ENCODE results near the gene SAP130. TPM values are rescaled to one million over a fixed set of nuclear protein-coding genes. Genes with fewer than 3 reads are reported as not detected.

Gene SAP130
- polyA plus RNA-seq, result 10 to 100 TPM in 1 of 3 donors, 1 to 10 TPM in 2; 3.9 to 13.9 (median 4.4) TPM

DNA sequence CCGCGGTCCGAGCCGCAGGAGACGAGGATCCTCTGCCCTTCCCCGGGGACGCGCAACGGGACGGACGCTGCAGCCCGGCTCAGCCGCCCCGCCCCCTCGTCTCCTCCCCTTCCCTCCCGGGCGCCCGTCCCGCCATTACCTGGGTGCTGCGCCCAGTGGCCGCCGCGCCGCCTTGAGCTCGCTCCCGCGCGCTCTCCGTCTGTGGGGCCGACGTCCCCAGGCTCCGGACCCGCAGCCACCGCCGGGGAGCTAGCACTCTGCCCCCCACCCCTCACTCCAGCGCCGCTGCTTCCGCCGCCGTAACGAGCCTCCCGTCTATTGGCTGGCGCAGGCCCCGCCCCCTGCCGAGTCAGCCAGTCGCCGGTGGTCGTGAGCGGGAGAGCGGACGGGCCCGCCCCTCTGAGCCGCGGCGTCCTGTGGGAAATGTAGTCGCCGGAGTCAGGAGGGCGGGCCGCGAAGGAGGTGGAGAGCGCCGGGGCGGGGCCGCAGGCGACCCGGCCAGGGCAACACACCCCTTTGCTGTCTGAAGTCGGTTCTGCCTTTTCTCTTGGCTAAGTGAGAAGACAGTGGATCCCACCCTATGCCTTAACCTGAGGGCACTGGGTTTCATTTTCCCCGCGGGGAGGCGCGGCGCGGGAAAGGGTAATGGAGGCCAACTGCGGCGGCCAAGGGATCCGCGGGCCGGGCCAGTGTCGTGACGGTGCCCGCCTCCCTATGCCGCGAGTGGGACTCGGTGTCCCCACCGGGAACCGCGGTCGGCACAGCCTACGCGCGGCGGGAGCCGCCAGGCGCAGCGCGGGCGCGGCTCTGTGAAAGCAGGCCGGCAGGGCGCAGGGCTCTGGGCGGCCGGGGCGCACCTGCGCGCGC, at the start of gene SAP130:
SAP130 (minus strand) TSS at position 259 of the 867 bp plus-strand sequence. CDS start 1,767 bp downstream, outside the sequence.
- Mint-ChIP-seq H3K36me3 (no peaks in the 10 kb centered on the region), H3K4me3 (peak within 1 kb of the TSS; percentile 91 to 99 (median 96)), H3K9me3 (peaks cover 0 to 3% (median 0%) of the 10 kb centered on the region in 6 donors), H3K4me1 (peaks cover 21 to 34% of the 10 kb centered on the region in 2 donors), H3K27me3 (ENCODE audit: low read depth in 3 of 3) (peaks cover 7 to 12% (median 12%) of the 10 kb centered on the region in 3 donors), H3K27ac (peak within 1 kb of the TSS; percentile 86 to 94 (median 90))
- DNase-seq, result peak; percentile 96 to 98 (median 98)

DNA sequence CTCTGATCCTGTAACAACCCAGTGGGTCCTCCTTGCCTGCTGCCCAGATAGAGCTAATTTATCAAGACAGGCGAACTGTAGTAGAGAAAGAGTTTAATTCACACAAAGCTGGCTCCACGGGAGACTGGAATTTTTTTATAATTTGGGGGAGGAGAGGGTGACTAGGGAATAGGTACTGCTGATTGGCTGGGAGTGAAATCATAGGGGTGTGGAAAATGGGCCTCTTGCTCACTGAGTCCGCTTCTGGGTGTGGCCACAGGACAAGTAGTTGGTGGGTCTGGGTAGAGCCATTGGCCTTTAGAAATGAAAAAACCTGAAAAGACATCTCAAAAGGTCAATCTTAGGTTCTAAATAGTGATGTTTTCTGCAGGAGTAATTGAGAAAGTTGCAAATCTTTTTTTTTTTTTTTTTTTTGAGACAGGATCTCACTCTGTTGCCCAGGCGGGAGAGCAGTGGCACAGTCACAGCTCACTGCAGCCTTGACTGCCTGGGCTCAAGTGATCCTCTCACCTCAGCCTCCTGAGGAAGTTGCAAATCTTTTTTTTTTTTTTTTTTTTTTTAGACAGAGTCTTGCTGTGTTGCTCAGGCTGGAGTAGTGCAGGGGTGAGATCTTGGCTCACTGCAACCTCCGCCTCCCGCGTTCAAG, 48.7 kb upstream of the SAP130 start:
- Mint-ChIP-seq H3K27ac (no peak overlapping the region), H3K9me3 (no peaks in the 10 kb centered on the region), H3K4me1 (peaks cover 0 to 4% of the 10 kb centered on the region in 2 donors), H3K27me3 (ENCODE audit: low read depth in 3 of 3) (peaks cover 0 to 4% (median 3%) of the 10 kb centered on the region in 3 donors), H3K4me3 (no peak overlapping the region), H3K36me3 (no peaks in the 10 kb centered on the region)
- DNase-seq, result no peak

- H3K9me3 Mint-ChIP-seq, result no peaks in the 10 kb centered on the region
- no peaks in the 10 kb centered on the region for H3K36me3 Mint-ChIP-seq
- H3K4me1 Mint-ChIP-seq, result peaks cover 0 to 4% of the 10 kb centered on the region in 2 donors
- peaks cover 0 to 4% (median 3%) of the 10 kb centered on the region in 3 donors for H3K27me3 Mint-ChIP-seq (ENCODE audit: low read depth in 3 of 3)
- no peak overlapping the region for H3K27ac Mint-ChIP-seq
- no peak for DNase-seq
- no peak overlapping the region for H3K4me3 Mint-ChIP-seq
Observed at GRCh38 chr2:128073278-128073677, 45.4 kb upstream of the SAP130 start.

GRCh38 chr2:128069769-128070168, 41.9 kb upstream of the SAP130 start:
- H3K9me3 Mint-ChIP-seq, result no peaks in the 10 kb centered on the region
- H3K4me1 Mint-ChIP-seq, result no peaks in the 10 kb centered on the region

DNA sequence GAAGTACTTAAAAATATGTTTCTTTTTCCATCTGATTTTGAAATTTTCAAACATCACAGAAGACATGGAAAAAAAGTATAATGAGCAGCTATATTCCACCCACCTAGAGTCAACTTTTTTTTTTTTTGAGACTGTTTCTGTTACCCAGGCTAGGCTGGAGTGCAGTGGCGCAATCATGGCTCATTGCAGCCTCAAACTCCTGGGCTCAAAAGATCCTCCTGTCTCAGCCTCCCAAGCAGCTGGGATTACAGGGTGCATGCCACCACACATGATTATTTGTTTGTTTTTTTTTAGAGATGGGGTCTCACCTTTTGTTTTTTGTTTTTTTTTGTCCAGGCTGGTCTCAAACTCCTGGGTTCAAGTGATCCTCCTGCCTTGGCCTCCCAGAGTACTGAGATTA, 36.5 kb upstream of the SAP130 start:
- Mint-ChIP-seq H3K27me3 (ENCODE audit: low read depth in 3 of 3) (peaks cover 0 to 3% (median 0%) of the 10 kb centered on the region in 3 donors), H3K4me3 (no peak overlapping the region)

More at GRCh38 chr2:128069769-128070168, 41.9 kb upstream of the SAP130 start:
- H3K27me3 Mint-ChIP-seq (ENCODE audit: low read depth in 3 of 3), result peaks cover 0 to 4% (median 3%) of the 10 kb centered on the region in 3 donors
- H3K36me3 Mint-ChIP-seq, result no peaks in the 10 kb centered on the region
- no peak overlapping the region for H3K27ac Mint-ChIP-seq
- DNase-seq, result no peak
- no peak overlapping the region for H3K4me3 Mint-ChIP-seq

GRCh38 chr2:128062571-128062970, 34.7 kb upstream of the SAP130 start:
- peaks cover 0 to 3% (median 0%) of the 10 kb centered on the region in 3 donors for H3K27me3 Mint-ChIP-seq (ENCODE audit: low read depth in 3 of 3)
- H3K4me3 Mint-ChIP-seq, result no peak overlapping the region
- H3K27ac Mint-ChIP-seq, result no peak overlapping the region
- no peaks in the 10 kb centered on the region for H3K4me1 Mint-ChIP-seq
- H3K9me3 Mint-ChIP-seq, result no peaks in the 10 kb centered on the region
- no peaks in the 10 kb centered on the region for H3K36me3 Mint-ChIP-seq
- no peak for DNase-seq

More for the DNA sequence above, 36.5 kb upstream of the SAP130 start:
- no peak for DNase-seq
- H3K36me3 Mint-ChIP-seq, result no peaks in the 10 kb centered on the region
- no peaks in the 10 kb centered on the region for H3K9me3 Mint-ChIP-seq
- no peak overlapping the region for H3K27ac Mint-ChIP-seq
- H3K4me1 Mint-ChIP-seq, result no peaks in the 10 kb centered on the region

- DNase-seq, result no peak
- Mint-ChIP-seq H3K4me3 (no peak overlapping the region), H3K36me3 (no peaks in the 10 kb centered on the region), H3K9me3 (no peaks in the 10 kb centered on the region), H3K4me1 (no peaks in the 10 kb centered on the region), H3K27me3 (ENCODE audit: low read depth in 3 of 3) (peaks cover 0 to 7% (median 0%) of the 10 kb centered on the region in 3 donors), H3K27ac (no peak overlapping the region)
Observed at GRCh38 chr2:128058114-128058513, 30.3 kb upstream of the SAP130 start.

- Mint-ChIP-seq H3K27me3 (ENCODE audit: low read depth in 3 of 3) (peaks cover 0 to 7% (median 0%) of the 10 kb centered on the region in 3 donors), H3K4me1 (no peaks in the 10 kb centered on the region), H3K36me3 (no peaks in the 10 kb centered on the region), H3K4me3 (no peak overlapping the region), H3K9me3 (no peaks in the 10 kb centered on the region), H3K27ac (no peak overlapping the region)
- DNase-seq, result no peak
Observed at GRCh38 chr2:128057334-128057733, 29.5 kb upstream of the SAP130 start.

GRCh38 chr2:128054104-128054885, 26.4 kb upstream of the SAP130 start:
- H3K9me3 Mint-ChIP-seq, result peaks cover 6 to 11% (median 10%) of the 10 kb centered on the region in 6 donors
- no peak overlapping the region for H3K27ac Mint-ChIP-seq
- H3K27me3 Mint-ChIP-seq (ENCODE audit: low read depth in 3 of 3), result peaks cover 0 to 13% (median 4%) of the 10 kb centered on the region in 3 donors
- no peaks in the 10 kb centered on the region for H3K36me3 Mint-ChIP-seq
- no peaks in the 10 kb centered on the region for H3K4me1 Mint-ChIP-seq
- DNase-seq, result no peak
- H3K4me3 Mint-ChIP-seq, result no peak overlapping the region

DNA sequence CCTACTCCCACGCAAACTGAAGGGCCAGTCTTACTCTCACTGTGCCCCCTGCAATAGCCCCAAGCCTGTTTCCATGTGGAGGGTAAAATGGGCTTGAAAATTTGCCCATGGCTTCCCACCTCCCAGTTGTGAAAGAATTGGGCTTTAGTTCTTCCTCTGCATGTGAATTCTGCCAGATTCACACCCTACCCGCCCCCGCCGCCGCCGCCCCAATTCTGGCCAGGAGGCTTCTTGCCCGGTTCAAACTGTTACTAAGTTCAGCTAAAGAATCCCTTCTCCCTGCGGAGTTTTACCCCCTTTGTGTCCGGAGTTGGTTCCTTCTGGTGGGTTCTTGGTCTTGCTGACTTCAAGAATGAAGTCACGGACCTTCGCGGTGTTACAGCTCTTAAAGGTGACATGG, 25.5 kb upstream of the SAP130 start:
- H3K4me3 Mint-ChIP-seq, result no peak overlapping the region
- no peak for DNase-seq
- peaks cover 6 to 15% (median 11%) of the 10 kb centered on the region in 6 donors for H3K9me3 Mint-ChIP-seq
- H3K36me3 Mint-ChIP-seq, result no peaks in the 10 kb centered on the region
- no peaks in the 10 kb centered on the region for H3K4me1 Mint-ChIP-seq
- no peak overlapping the region for H3K27ac Mint-ChIP-seq
- H3K27me3 Mint-ChIP-seq (ENCODE audit: low read depth in 3 of 3), result peaks cover 0 to 13% (median 9%) of the 10 kb centered on the region in 3 donors

GRCh38 chr2:128043041-128043440, 15.2 kb upstream of the SAP130 start:
- Mint-ChIP-seq H3K36me3 (no peaks in the 10 kb centered on the region), H3K27me3 (ENCODE audit: low read depth in 3 of 3) (peaks cover 9 to 15% (median 14%) of the 10 kb centered on the region in 3 donors), H3K9me3 (peaks cover 8 to 35% (median 16%) of the 10 kb centered on the region in 6 donors), H3K4me3 (no peak overlapping the region), H3K4me1 (no peaks in the 10 kb centered on the region), H3K27ac (no peak overlapping the region)
- DNase-seq, result no peak

DNA sequence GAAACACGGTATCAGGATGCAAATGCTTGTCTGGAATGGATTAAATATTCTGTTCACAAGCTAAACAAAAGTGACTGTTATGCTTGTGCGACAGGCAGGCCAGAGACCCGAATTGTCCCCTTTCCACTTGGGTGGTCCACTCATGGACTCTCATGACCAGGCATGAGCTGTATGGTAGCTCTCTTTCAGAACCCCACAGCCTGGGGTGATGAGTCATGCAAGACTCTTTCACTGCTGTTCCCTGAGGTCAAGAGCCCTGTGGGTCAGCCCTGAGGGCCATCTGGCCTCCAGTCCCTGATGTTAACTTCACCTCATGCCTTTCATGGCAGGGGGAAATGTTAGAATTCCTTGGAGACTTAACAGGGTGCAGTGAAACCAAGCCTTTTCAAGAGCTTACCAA, 13.7 kb upstream of the SAP130 start:
- Mint-ChIP-seq H3K9me3 (peaks cover 13 to 49% (median 23%) of the 10 kb centered on the region in 6 donors), H3K27ac (no peak overlapping the region), H3K4me1 (no peaks in the 10 kb centered on the region), H3K4me3 (no peak overlapping the region), H3K27me3 (ENCODE audit: low read depth in 3 of 3) (peaks cover 9 to 16% (median 15%) of the 10 kb centered on the region in 3 donors), H3K36me3 (peaks cover 0 to 11% (median 10%) of the 10 kb centered on the region in 3 donors)
- DNase-seq, result no peak

DNA sequence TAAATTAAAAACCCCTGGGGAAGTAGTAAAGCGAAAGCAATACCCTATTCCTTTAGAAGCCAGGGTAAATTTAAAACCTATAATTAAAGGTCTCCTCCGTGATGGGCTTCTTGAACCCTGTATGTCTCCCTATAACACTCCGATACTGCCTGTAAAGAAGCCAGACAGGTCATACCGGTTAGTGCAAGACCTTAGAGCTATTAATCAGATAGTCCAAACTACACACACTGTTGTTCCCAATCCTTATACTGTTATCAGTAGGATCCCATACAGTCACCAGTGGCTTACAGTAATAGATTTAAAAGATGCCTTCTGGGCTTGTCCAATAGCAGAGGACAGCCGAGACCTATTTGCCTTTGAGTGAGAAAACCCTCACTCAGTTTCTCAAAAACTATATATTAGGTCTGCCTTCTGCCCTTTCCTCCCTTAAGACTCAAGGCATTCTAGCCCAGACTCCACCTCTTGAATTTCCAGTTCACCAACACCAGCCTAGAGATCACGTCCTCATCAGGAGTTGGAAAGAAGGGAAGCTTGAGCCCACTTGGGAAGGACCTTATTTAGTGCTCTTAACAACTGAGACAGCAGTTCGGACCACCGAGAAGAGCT, 12.4 kb upstream of the SAP130 start:
- Mint-ChIP-seq H3K4me1 (no peaks in the 10 kb centered on the region), H3K9me3 (peaks cover 16 to 56% (median 28%) of the 10 kb centered on the region in 6 donors), H3K27ac (no peak overlapping the region), H3K27me3 (ENCODE audit: low read depth in 3 of 3) (peaks cover 9 to 16% (median 9%) of the 10 kb centered on the region in 3 donors), H3K4me3 (no peak overlapping the region), H3K36me3 (peaks cover 0 to 14% (median 13%) of the 10 kb centered on the region in 3 donors)
- DNase-seq, result no peak

Measured in immature natural killer cell (primary cell).